Panc1 (cell line): Measurements from ENCODE around the gene DNAJA2. TPM values are rescaled to one million over a fixed set of nuclear protein-coding genes. Genes with fewer than 3 reads are reported as not detected.
A peak's percentile ranks its signal among the peaks of the same experiment; 100 is the strongest.

Source experiments
- ATAC-seq: fragments of 200-7000 bp; cut with Tn5 transposase; 2 replicates; pipeline ENCODE4 v1.9.1; 2020; ENCODE audit warnings: mild to moderate bottlenecking, moderate library complexity
- Bru-seq: library from RNA; stranded (reverse); fragments of 400-500 nt; gene quantifications from one replicate; lab custom pipeline; 2021; lab: Mats Ljungman, UMichigan
- BruChase-seq, 2 experiments: library from RNA; stranded (reverse); fragments of 400-500 nt; gene quantifications; one replicate each; lab custom pipeline; 2021; lab: Mats Ljungman, UMichigan
- BruUV-seq: library from RNA; stranded (reverse); fragments of 400-500 nt; replicated peaks from 2 replicates; lab custom pipeline; 2021; lab: Mats Ljungman, UMichigan
- CTCF ChIA-PET: fragments of 300-600 bp; sonication (Branson Sonifier 250); formaldehyde crosslinking; loops from one replicate; lab custom pipeline; 2022; ENCODE audit warnings: antibody characterized with exemption; lab: Charles Lee
- POLR2A ChIA-PET: fragments of 300-600 bp; sonication (Branson Sonifier 250); formaldehyde crosslinking; loops from one replicate; lab custom pipeline; 2022; ENCODE audit warnings: antibody characterized with exemption; lab: Charles Lee
- DNase-seq: peaks from one replicate; pipeline ENCODE4 v3.0.0-alpha.2; 2010; ENCODE audit warnings: low read depth, low spot score
- H3K27ac ChIP-seq: 2 replicates; pipeline ENCODE4 v1.5.1; 2011; ENCODE audit warnings: mild to moderate bottlenecking, low read length, inconsistent platforms
- H3K27me3 ChIP-seq: fragments of 200-500 bp; sonication (Bioruptor generic); 2 replicates; pipeline ENCODE4 v1.6.0; 2014; ENCODE audit warnings: low read length, inconsistent platforms; ENCODE audit not compliant: control insufficient read depth, insufficient read depth
- H3K36me3 ChIP-seq: fragments of 200-500 bp; sonication (Bioruptor generic); 2 replicates; pipeline ENCODE4 v1.5.1; 2014; ENCODE audit warnings: inconsistent platforms, mild to moderate bottlenecking, low read length, moderate library complexity; ENCODE audit not compliant: control insufficient read depth, insufficient read depth
- H3K4me1 ChIP-seq: 2 replicates; pipeline ENCODE4 v1.5.1; 2011; ENCODE audit warnings: inconsistent platforms, mild to moderate bottlenecking, low read length, moderate library complexity; ENCODE audit not compliant: control insufficient read depth, insufficient read depth
- H3K4me3 ChIP-seq, 2 experiments: 2 replicates each; pipeline ENCODE4 v1.5.1; 2011 to 2012; ENCODE audit warnings: low read depth in 2 of 2, low read length in 2 of 2, mild to moderate bottlenecking in 2 of 2, inconsistent platforms in 1 of 2, moderate library complexity in 1 of 2
- H3K9me3 ChIP-seq: fragments of 200-500 bp; sonication (Bioruptor generic); 2 replicates; pipeline ENCODE4 v1.5.1; 2014; ENCODE audit warnings: low read depth, mild to moderate bottlenecking, inconsistent platforms, low read length, moderate library complexity; ENCODE audit not compliant: control insufficient read depth, insufficient read depth
- CTCF ChIP-seq: fragments of 450-650 bp; IDR thresholded peaks from 2 replicates; pipeline ENCODE4 v1.5.1; 2017; ENCODE audit warnings: mild to moderate bottlenecking
- POLR2AphosphoS5 ChIP-seq: IDR thresholded peaks from 2 replicates; pipeline ENCODE4 v1.6.1; 2012; ENCODE audit warnings: mild to moderate bottlenecking, low read depth, low read length, moderate library complexity
- REST ChIP-seq, 2 experiments: IDR thresholded peaks; 2 replicates each; pipeline ENCODE4 v1.6.1; 2011 to 2012; ENCODE audit warnings: low read depth in 2 of 2, control low read depth in 1 of 2, low read length in 1 of 2, mild to moderate bottlenecking in 1 of 2, moderate library complexity in 1 of 2; ENCODE audit not compliant: insufficient read depth in 1 of 2
- SIN3A ChIP-seq: IDR thresholded peaks from 2 replicates; pipeline ENCODE4 v1.6.1; 2012; ENCODE audit warnings: low read depth, mild to moderate bottlenecking, low read length, moderate library complexity, borderline replicate concordance; ENCODE audit not compliant: insufficient read depth
- TCF7L2 ChIP-seq: IDR thresholded peaks from 2 replicates; pipeline ENCODE4 v1.6.1; 2011; ENCODE audit warnings: mild to moderate bottlenecking, low read depth, low read length, inconsistent platforms
- in situ Hi-C: cut with HindIII; loops from 2 replicates; pipeline ENCODE4 v1.10.0; 2016; ENCODE audit warnings: low sequenced_read_pairs, low pct_unique_long_range_greater_than_20kb
- intact Hi-C: fragments of 100-400 bp; cut with micrococcal nuclease; formaldehyde crosslinking; loops from one replicate; pipeline ENCODE4 v1.10.0; 2022; ENCODE audit not compliant: unreplicated experiment
- long read RNA-seq: library from polyadenylated mRNA; unstranded; transcript quantifications from one replicate; pipeline ENCODE4 v2.0.0, GENCODE V29; 2021; ENCODE audit not compliant: unreplicated experiment
- polyA plus RNA-seq: library from polyadenylated mRNA; unstranded; fragments of >200 nt; gene quantifications from one replicate; pipeline ENCODE4 v1.2.1, GENCODE V29; 2012; ENCODE audit warnings: missing spikeins; ENCODE audit not compliant: insufficient read length
- total RNA-seq: library from RNA; stranded (reverse); gene quantifications from one replicate; pipeline ENCODE4 v1.2.1, GENCODE V29; 2021; ENCODE audit not compliant: unreplicated experiment

The DNAJA2 gene
- total RNA-seq, result 49.4 TPM
- 46.4 TPM for polyA plus RNA-seq
- Bru-seq, nascent RNA, result percentile 88 among the genes with signal in this experiment
- BruChase-seq, experiment 1, labeled RNA remaining after a 2-hour chase, result percentile 90 among the genes with signal in this experiment
- BruChase-seq, experiment 2, labeled RNA remaining after a 6-hour chase, result percentile 96 among the genes with signal in this experiment
- long read RNA-seq, transcript DNAJA2-201 (9 exons, 3,122 nt), result major isoform, 187 of 201 reads
- long read RNA-seq, partial matches to known transcripts, result 5 of 201 reads
- long read RNA-seq, other reads (novel, unspliced or antisense), result 9 of 201 reads

DNA sequence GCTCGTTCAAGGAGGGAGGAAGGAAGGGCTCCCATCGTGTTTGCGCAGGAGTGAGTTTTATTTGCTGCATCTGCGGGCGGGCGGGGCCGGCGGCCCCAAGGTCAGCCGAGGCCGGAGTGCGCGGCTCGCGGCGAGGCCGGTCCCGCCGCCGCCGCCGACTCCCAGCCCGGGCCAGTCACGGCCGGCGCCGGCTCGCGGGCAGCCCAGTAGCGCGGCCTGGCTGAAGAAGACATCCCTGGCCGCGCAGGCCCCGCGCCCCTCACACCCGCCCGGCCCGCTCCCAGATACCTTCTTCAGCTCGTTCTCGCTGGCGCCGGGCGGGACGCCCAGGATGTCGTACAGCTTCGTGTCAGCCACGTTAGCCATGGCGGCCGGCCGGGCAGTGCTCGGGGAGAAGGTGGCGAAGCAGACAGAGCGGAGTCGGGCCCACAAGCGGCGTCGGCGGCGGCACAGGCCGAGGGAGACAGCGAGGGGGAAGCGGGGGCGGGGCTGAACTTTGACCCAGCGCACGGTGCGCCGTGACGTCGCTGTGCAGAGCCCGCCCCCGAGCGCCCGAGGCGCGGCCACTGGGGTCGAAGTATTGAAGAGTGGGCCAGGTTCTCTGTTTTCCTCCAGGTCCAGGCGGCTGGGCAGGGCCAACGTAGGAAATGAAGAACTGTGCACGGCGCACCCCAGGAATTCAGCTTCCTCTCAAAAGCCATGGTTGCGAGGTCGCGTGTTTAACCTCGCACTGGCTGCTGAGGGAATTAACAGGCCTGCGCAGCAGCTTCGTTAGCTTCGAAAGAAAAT, at the start of gene DNAJA2:
Gene DNAJA2 (minus strand): TSS at position 468 of the 789 bp plus-strand sequence. CDS start 102 bp downstream, at position 366.
- in situ Hi-C loops, result no loop called here
- TF ChIP-seq SIN3A (0 out of 2 replicates have a peak, but pooled peaks have one; percentile 32), POLR2AphosphoS5 (peak; percentile 83), CTCF (no peak)
- Histone ChIP-seq H3K36me3 (peaks cover 16% of the 10 kb centered on the region), H3K9me3 (no peaks in the 10 kb centered on the region), H3K4me3 (peak within 1 kb of the TSS; percentile 76 to 95), H3K27ac (peak within 1 kb of the TSS; percentile 91), H3K4me1 (peaks cover 17% of the 10 kb centered on the region), H3K27me3 (no peaks in the 10 kb centered on the region)
- intact Hi-C loops, result no loop called here
- ChIA-PET POLR2A (interaction anchor here (0.7 kb wide), 1 partner anchor 1193 kb away, joined by 4 read pairs; no protein-coding TSS in a partner anchor), CTCF (interaction anchor here (0.6 kb wide), 1 partner anchor 30 kb away, joined by 4 read pairs; no protein-coding TSS in a partner anchor)
- BruUV-seq, result no TSS peak
- DNase-seq (peak; percentile 30), ATAC-seq (peak; percentile 99)

DNA sequence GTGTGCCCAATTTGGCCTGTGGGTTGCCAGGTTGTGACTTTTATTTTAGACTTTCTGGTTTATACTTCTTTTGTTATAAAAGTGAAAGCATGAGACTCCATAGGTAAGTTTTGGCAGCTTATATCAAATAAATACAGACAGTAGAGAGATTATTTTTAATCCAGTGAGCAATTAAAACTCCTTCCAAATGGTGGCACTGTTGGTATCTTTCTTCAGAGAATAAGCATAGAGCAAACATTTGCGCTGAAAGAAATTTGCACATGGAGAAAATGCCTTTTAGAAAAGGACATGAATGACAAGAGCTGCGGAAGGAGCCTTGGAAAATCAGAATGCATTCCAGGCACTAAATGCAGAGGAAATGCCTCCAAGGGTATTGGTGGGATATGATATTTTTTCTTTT, 46.1 kb upstream of the DNAJA2 start:
- DNase-seq, result no peak
- Histone ChIP-seq H3K4me1 (no peaks in the 10 kb centered on the region), H3K36me3 (no peaks in the 10 kb centered on the region), H3K27me3 (no peaks in the 10 kb centered on the region), H3K4me3 (no peak overlapping the region), H3K27ac (no peak overlapping the region), H3K9me3 (no peaks in the 10 kb centered on the region)
- CTCF ChIA-PET, result interaction anchor here (0.7 kb wide), 1 partner anchor 1396 kb away, joined by 3 read pairs; no protein-coding TSS in a partner anchor
- no peak for ATAC-seq
- in situ Hi-C loops (no loop called here), intact Hi-C loops (loop anchor here (2.0 kb wide), 1 partner anchor 73 kb away; no protein-coding TSS in a partner anchor)
- no TSS peak for BruUV-seq
- TF ChIP-seq POLR2AphosphoS5 (no peak), SIN3A (no peak), TCF7L2 (no peak), CTCF (no peak), REST (IDR thresholded peaks at IDR 0.05; ENCODE audit: insufficient read depth in 1 of 2, low read depth in 2 of 2, low read length in 1 of 2) (no peak)
- POLR2A ChIA-PET, result no interaction called here
